ENCODE data around the gene PLCB1.

PLCB1 gene

GRCh38 chr20:8291200-8291599 lies 159.1 kb downstream of the PLCB1 start:
- no peak for TF ChIP-seq CTCF (IDR thresholded peaks at IDR 0.05; ENCODE audit: low read depth, low read length, missing control alignments)
- H3K4me3 ChIP-seq (ENCODE audit: low read depth, low read length): no peak overlapping the region
- no peak for DNase-seq (ENCODE audit: low read depth)

- DNase-seq (ENCODE audit: low read depth): no peak
- no peak for TF ChIP-seq CTCF (IDR thresholded peaks at IDR 0.05; ENCODE audit: low read depth, low read length, missing control alignments)
- no peak overlapping the region for H3K4me3 ChIP-seq (ENCODE audit: low read depth, low read length)
Observed at GRCh38 chr20:8291873-8292272, 159.8 kb downstream of the PLCB1 start.

- no peak for DNase-seq (ENCODE audit: low read depth)
- no peak overlapping the region for H3K4me3 ChIP-seq (ENCODE audit: low read depth, low read length)
- no peak for TF ChIP-seq CTCF (IDR thresholded peaks at IDR 0.05; ENCODE audit: low read depth, low read length, missing control alignments)
Observed at GRCh38 chr20:8292793-8293192, 160.7 kb downstream of the PLCB1 start.

GRCh38 chr20:8293750-8294149 lies 161.7 kb downstream of the PLCB1 start:
- no peak for DNase-seq (ENCODE audit: low read depth)
- TF ChIP-seq CTCF (IDR thresholded peaks at IDR 0.05; ENCODE audit: low read depth, low read length, missing control alignments): no peak
- no peak overlapping the region for H3K4me3 ChIP-seq (ENCODE audit: low read depth, low read length)

GRCh38 chr20:8296536-8296935 lies 164.5 kb downstream of the PLCB1 start:
- no peak for TF ChIP-seq CTCF (IDR thresholded peaks at IDR 0.05; ENCODE audit: low read depth, low read length, missing control alignments)

GRCh38 chr20:8298426-8299043 lies 166.5 kb downstream of the PLCB1 start:
- H3K4me3 ChIP-seq (ENCODE audit: low read depth, low read length): no peak overlapping the region
- no peak for DNase-seq (ENCODE audit: low read depth)

More at GRCh38 chr20:8296536-8296935, 164.5 kb downstream of the PLCB1 start:
- no peak overlapping the region for H3K4me3 ChIP-seq (ENCODE audit: low read depth, low read length)
- no peak for DNase-seq (ENCODE audit: low read depth)

More at GRCh38 chr20:8298426-8299043, 166.5 kb downstream of the PLCB1 start:
- TF ChIP-seq CTCF (IDR thresholded peaks at IDR 0.05; ENCODE audit: low read depth, low read length, missing control alignments): no peak
